ENCODE results near the gene KAT8. TPM values are rescaled to one million over a fixed set of nuclear protein-coding genes. Genes with fewer than 3 reads are reported as not detected.
A peak's percentile ranks its signal among the peaks of the same experiment; 100 is the strongest.

Gene KAT8
- total and polyA plus RNA-seq, 2 of the 13 experiments (the other 11 are each of a cell fraction or from before 2014, with no cell fraction given): 79.0 to 84.2 TPM

- Histone ChIP-seq H3K4me3 (replicated peaks in 1 of 3; ENCODE audit: insufficient read depth in 1 of 3, low read depth in 2 of 3, low read length in 3 of 3) (no peak overlapping the region), H3K9ac (ENCODE audit: insufficient read depth, low read depth, low read length) (no peak overlapping the region), H2AFZ (ENCODE audit: low read length) (no peak overlapping the region), H3K4me2 (ENCODE audit: low read depth, low read length) (no peak overlapping the region), H3K27ac (ENCODE audit: extremely low read length, insufficient read depth, low read length) (no peak overlapping the region), H3K9me3 (ENCODE audit: low read length) (no peaks in the 10 kb centered on the region), H3K36me3 (replicated peaks in 1 of 2; ENCODE audit: control insufficient read depth in 1 of 2, insufficient read depth in 2 of 2, low read length in 2 of 2) (peaks cover 19 to 26% of the 10 kb centered on the region in 2 experiments), H4K20me1 (ENCODE audit: insufficient read depth, low read length) (no peaks in the 10 kb centered on the region; the same call in 1 of the 2 replicates), H3K79me2 (ENCODE audit: insufficient read depth, low read length) (no peaks in the 10 kb centered on the region), H3K27me3 (ENCODE audit: control insufficient read depth in 1 of 2, insufficient read depth in 2 of 2, low read length in 2 of 2) (no peaks in the 10 kb centered on the region), H3K4me1 (ENCODE audit: insufficient read depth, low read length) (no peaks in the 10 kb centered on the region)
- WGBS (ENCODE audit: low lambda C conversion rate): 89% methylated on average over 8 of the region's 16 CpGs
- in situ Hi-C loops (cut with HindIII; ENCODE audit: extremely low pct_ligation_motif_present, low pct_unique_long_range_greater_than_20kb): no loop called here
- ChIA-PET POLR2A (interaction anchor here (1.1 to 3.3 kb wide), 2 partner anchors 8 to 11 kb away, joined by 3 to 17 read pairs; partner anchors contain the start of genes ZNF646 and ZNF668), CTCF (ENCODE audit: low intra/inter-chr PET ratio, low total read pairs) (no interaction called here)
- DNase-seq (ENCODE audit: low spot score) (no peak), FAIRE-seq (no peak), ATAC-seq (peak; percentile 9)
- intact Hi-C loops (cut with micrococcal nuclease; ENCODE audit: unreplicated experiment): no loop called here
- no TSS peak for BruUV-seq (replicated peaks)
- TF ChIP-seq RBM22 (optimal IDR thresholded peaks at IDR 0.05; ENCODE audit: low read length) (peak; percentile 37), SAFB2 (CRISPR knock-in tag; IDR thresholded peaks at IDR 0.05; ENCODE audit: borderline replicate concordance, low read depth) (no peak), PRDM4 (CRISPR knock-in tag; IDR thresholded peaks at IDR 0.05; ENCODE audit: borderline replicate concordance) (no peak), SOX13 (IDR thresholded peaks at IDR 0.05) (no peak), SOX13 (CRISPR knock-in tag; conservative IDR thresholded peaks at IDR 0.05 in 1 of 2, IDR thresholded peaks at IDR 0.05 in 1 of 2) (no peak), RBFOX2 (IDR thresholded peaks at IDR 0.05; ENCODE audit: low read depth, low read length) (peak; percentile 72), RFXAP (CRISPR knock-in tag; IDR thresholded peaks at IDR 0.05; ENCODE audit: borderline replicate concordance) (no peak), FOXO4 (CRISPR knock-in tag; conservative IDR thresholded peaks at IDR 0.05) (0 out of 2 replicates have a peak, but pooled peaks have one; percentile 32), POLR2A (IDR thresholded peaks at IDR 0.05; ENCODE audit: insufficient read depth in 1 of 2, low read depth in 2 of 2, low read length in 2 of 2) (peak in 1 of 2 experiments; percentile 34; a peak in 1 of 4 replicates), AGO2 (optimal IDR thresholded peaks at IDR 0.05; ENCODE audit: low read depth, low read length) (peak; percentile 94), CREB3 (CRISPR knock-in tag; IDR thresholded peaks at IDR 0.05) (no peak), ZNF326 (CRISPR knock-in tag; IDR thresholded peaks at IDR 0.05; ENCODE audit: borderline replicate concordance) (0 out of 2 replicates have a peak, but pooled peaks have one; percentile 57), RFX5 (IDR thresholded peaks at IDR 0.05; ENCODE audit: low read depth, low read length) (no peak), RFX3 (CRISPR knock-in tag; IDR thresholded peaks at IDR 0.05) (no peak), LBX2 (CRISPR knock-in tag; IDR thresholded peaks at IDR 0.05; ENCODE audit: borderline replicate concordance) (no peak), AGO1 (IDR thresholded peaks at IDR 0.05; ENCODE audit: low read depth, low read length, poor library complexity, severe bottlenecking) (peak; percentile 80), ZBTB43 (CRISPR knock-in tag; conservative IDR thresholded peaks at IDR 0.05) (no peak)
These were observed 32.7 kb upstream of the KAT8 start for GRCh38 chr16:31084584-31085302.

Measured in HepG2 (cell line).